HG03354 (cell line): Measurements from ENCODE around the gene TNN.

Experiments used
- ATAC-seq: cut with Tn5 transposase; IDR thresholded peaks from one replicate; pipeline ENCODE4 v1.9.1; 2021; ENCODE audit warnings: mild to moderate bottlenecking; ENCODE audit not compliant: unreplicated experiment, poor library complexity, severe bottlenecking

Gene TNN

GRCh38 chr1:175192630-175193526, 125.2 kb downstream of the TNN start, which contains the start of gene KIAA0040:
TSS of gene KIAA0040 (minus strand) at chr1:175192776. CDS start at chr1:175161013, 31,763 bp downstream.
- peak; percentile 64 for ATAC-seq

- ATAC-seq: no peak
These were observed 125.9 kb downstream of the TNN start for GRCh38 chr1:175193527-175193910.

GRCh38 chr1:175195281-175195680, 127.6 kb downstream of the TNN start:
- ATAC-seq: peak; percentile 27

GRCh38 chr1:175195798-175196197, 128.2 kb downstream of the TNN start:
- ATAC-seq: no peak

- ATAC-seq: no peak
These were observed 129.9 kb downstream of the TNN start for GRCh38 chr1:175197531-175197930.
